K562 (cell line): ENCODE measurements around the gene C16orf78. TPM values are rescaled to one million over a fixed set of nuclear protein-coding genes. Genes with fewer than 3 reads are reported as not detected.
A peak's percentile ranks its signal among the peaks of the same experiment; 100 is the strongest.

Experiments
- CLOCK ChIP-seq: fragments of 250-450 bp; sonication (Bioruptor Pico); IDR thresholded peaks from 2 replicates; pipeline ENCODE4 v1.4.0; 2020; ENCODE audit warnings: mild to moderate bottlenecking, moderate library complexity, borderline replicate concordance
- HDAC3 ChIP-seq: fragments of 450-650 bp; IDR thresholded peaks from 2 replicates; pipeline ENCODE4 v1.6.1; 2018; ENCODE audit warnings: borderline replicate concordance, mild to moderate bottlenecking, moderate library complexity; ENCODE audit not compliant: partially characterized antibody
- KDM5B ChIP-seq: fragments of 200-600 bp; sonication (generic); IDR thresholded peaks from 2 replicates; pipeline ENCODE4 v1.6.1; 2012; ENCODE audit warnings: low read depth, mild to moderate bottlenecking, moderate library complexity, low read length, control low read depth, inconsistent platforms; ENCODE audit not compliant: insufficient replicate concordance
- RCOR1 ChIP-seq, 2 experiments: IDR thresholded peaks; 2 replicates each; pipeline ENCODE4 v1.6.1; 2012; ENCODE audit warnings: low read depth in 2 of 2, low read length in 2 of 2, borderline replicate concordance in 1 of 2, improper control_type of control experiment in 1 of 2
- REST ChIP-seq, 2 experiments: fragments of 450-650 bp; formaldehyde crosslinking in 1 of 2; IDR thresholded peaks; 2 replicates each; pipeline versions ENCODE4 v1.4.0 to v1.6.1; 2014 to 2020; ENCODE audit warnings: mild to moderate bottlenecking in 2 of 2, borderline replicate concordance in 1 of 2, low read depth in 1 of 2
- TAL1 ChIP-seq: fragments of 450-650 bp; IDR thresholded peaks from 2 replicates; pipeline ENCODE4 v1.6.1; 2016; ENCODE audit warnings: mild to moderate bottlenecking
- ZNF12 ChIP-seq: sonication (generic); formaldehyde crosslinking; IDR thresholded peaks from 2 replicates; pipeline ENCODE4 v1.4.0; 2020; ENCODE audit warnings: mild to moderate bottlenecking, missing genetic modification reagents
- ZNF134 ChIP-seq: fragments of 250-450 bp; sonication (Bioruptor Pico); conservative IDR thresholded peaks from 2 replicates; pipeline ENCODE4 v1.4.0; 2020
- polyA plus RNA-seq, 8 experiments: library from polyadenylated mRNA; depleted of rRNA in 4 of 8; stranded (reverse) in 5 of 8; unstranded in 3 of 8; fragments of >200 nt; fragmentation: Nextera tagmentation in 2 of 8; fragmentation: Illumina TruSeq in 1 of 8; extraction: Ambion mirVana in 2 of 8; extraction: Trizol in 1 of 8; gene quantifications; 2 replicates each; pipeline versions ENCODE4 v1.2.1 to v1.2.3, GENCODE V29; 2011 to 2014; ENCODE audit warnings: inconsistent platforms in 1 of 8, missing spikeins in 1 of 8
- total RNA-seq, 7 experiments: library from RNA; depleted of rRNA in 6 of 7; stranded (reverse); fragments of >200 nt in 6 of 7; fragmentation: Illumina TruSeq in 2 of 7; extraction: Trizol in 2 of 7; gene quantifications; 2 replicates each; pipeline versions ENCODE4 v1.2.1 to v1.2.3, GENCODE V29; 2011 to 2021; ENCODE audit warnings: low replicate concordance in 1 of 7
- TF ChIP-seq, protein P1 (sequence below): fragments of 450-650 bp; IDR thresholded peaks from 2 replicates; pipeline ENCODE4 v1.7.0; 2016; ENCODE audit warnings: borderline replicate concordance
- TF ChIP-seq, protein P2 (sequence below): fragments of 250-450 bp; sonication (Bioruptor Pico); IDR thresholded peaks from 2 replicates; pipeline ENCODE4 v1.5.1; 2021; ENCODE audit warnings: mild to moderate bottlenecking

Gene C16orf78
- total and polyA plus RNA-seq, 9 of the 15 experiments (the other 6 are each of a cell fraction or from before 2014, with no cell fraction given), result not detected

DNA sequence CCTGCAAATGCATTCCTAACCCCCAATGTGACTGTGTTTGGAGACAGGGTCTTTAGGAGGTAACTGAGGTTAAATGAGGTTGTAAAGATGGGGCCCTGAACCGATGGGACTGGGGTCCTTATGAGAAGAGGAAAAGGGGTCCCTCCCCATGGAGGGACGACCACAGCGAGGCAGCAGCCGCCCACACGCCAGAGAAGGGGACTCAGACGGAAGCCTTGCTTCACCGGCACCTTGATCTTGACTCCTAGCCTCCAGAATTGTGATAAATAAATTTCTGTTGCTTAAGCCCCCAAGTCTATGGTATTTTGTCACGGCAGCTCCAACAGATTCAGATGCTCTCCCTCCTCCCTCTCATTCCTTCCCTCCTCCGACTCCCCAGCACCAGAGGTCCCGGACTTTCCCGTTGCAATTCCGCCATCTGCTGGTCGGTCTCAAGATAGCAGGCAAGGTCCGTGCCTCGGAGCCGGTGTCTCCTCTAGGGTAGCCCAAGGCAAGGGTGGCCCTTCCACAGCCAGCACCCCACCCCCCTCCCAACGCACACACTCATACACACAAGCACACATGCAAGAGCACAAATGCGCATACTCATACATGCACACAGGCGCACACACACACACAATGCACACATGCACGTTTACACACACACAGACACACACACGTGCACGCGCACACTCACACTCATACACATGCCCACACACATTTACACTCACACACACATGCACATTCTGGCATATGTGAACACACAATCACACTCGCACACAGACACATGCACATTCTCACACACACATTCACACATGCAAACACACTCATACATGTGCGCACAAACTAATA is 23.1 kb upstream of the C16orf78 start (continued):
- TF ChIP-seq, protein P1, sequence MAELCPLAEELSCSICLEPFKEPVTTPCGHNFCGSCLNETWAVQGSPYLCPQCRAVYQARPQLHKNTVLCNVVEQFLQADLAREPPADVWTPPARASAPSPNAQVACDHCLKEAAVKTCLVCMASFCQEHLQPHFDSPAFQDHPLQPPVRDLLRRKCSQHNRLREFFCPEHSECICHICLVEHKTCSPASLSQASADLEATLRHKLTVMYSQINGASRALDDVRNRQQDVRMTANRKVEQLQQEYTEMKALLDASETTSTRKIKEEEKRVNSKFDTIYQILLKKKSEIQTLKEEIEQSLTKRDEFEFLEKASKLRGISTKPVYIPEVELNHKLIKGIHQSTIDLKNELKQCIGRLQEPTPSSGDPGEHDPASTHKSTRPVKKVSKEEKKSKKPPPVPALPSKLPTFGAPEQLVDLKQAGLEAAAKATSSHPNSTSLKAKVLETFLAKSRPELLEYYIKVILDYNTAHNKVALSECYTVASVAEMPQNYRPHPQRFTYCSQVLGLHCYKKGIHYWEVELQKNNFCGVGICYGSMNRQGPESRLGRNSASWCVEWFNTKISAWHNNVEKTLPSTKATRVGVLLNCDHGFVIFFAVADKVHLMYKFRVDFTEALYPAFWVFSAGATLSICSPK, result no peak
- TF ChIP-seq, protein P2, sequence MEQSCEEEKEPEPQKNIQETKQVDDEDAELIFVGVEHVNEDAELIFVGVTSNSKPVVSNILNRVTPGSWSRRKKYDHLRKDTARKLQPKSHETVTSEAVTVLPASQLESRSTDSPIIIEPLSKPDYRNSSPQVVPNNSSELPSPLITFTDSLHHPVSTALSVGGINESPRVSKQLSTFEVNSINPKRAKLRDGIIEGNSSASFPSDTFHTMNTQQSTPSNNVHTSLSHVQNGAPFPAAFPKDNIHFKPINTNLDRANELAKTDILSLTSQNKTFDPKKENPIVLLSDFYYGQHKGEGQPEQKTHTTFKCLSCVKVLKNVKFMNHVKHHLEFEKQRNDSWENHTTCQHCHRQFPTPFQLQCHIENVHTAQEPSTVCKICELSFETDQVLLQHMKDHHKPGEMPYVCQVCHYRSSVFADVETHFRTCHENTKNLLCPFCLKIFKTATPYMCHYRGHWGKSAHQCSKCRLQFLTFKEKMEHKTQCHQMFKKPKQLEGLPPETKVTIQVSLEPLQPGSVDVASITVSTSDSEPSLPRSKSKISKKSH (CRISPR knock-in tag), result no peak
- TF ChIP-seq ZNF12 (no peak), ZNF134 (CRISPR knock-in tag) (no peak), HDAC3 (no peak), TAL1 (no peak), RCOR1 (IDR thresholded peaks at IDR 0.05; ENCODE audit: borderline replicate concordance in 1 of 2, low read depth in 2 of 2, low read length in 2 of 2) (0 out of 4 replicates have a peak, but pooled peaks of 1 of the 2 experiments have one; percentile 21), REST (IDR thresholded peaks at IDR 0.05; ENCODE audit: borderline replicate concordance) (peak; percentile 60; the same call in 1 of the 2 replicates), REST (CRISPR knock-in tag; IDR thresholded peaks at IDR 0.05; ENCODE audit: low read depth) (no peak), CLOCK (CRISPR knock-in tag) (no peak), KDM5B (no peak)
